GM12864 (cell line): ENCODE measurements around the gene NFASC.

Source experiments
- DNase-seq: peaks from one replicate; pipeline ENCODE4 v3.0.0-alpha.2; 2011; ENCODE audit warnings: low read depth
- H3K4me3 ChIP-seq: 2 replicates; pipeline ENCODE4 v1.5.1; 2011; ENCODE audit warnings: mild to moderate bottlenecking, low read depth, low read length, control low read depth
- TF ChIP-seq, protein P1 (sequence below): IDR thresholded peaks from 2 replicates; pipeline ENCODE4 v1.5.1; 2011; ENCODE audit warnings: low read depth, mild to moderate bottlenecking, moderate library complexity, low read length, control low read depth, inconsistent platforms; ENCODE audit errors: missing control alignments

Gene NFASC

GRCh38 chr1:204923626-204924012 lies 53.0 kb downstream of the NFASC start:
- TF ChIP-seq, protein P1, sequence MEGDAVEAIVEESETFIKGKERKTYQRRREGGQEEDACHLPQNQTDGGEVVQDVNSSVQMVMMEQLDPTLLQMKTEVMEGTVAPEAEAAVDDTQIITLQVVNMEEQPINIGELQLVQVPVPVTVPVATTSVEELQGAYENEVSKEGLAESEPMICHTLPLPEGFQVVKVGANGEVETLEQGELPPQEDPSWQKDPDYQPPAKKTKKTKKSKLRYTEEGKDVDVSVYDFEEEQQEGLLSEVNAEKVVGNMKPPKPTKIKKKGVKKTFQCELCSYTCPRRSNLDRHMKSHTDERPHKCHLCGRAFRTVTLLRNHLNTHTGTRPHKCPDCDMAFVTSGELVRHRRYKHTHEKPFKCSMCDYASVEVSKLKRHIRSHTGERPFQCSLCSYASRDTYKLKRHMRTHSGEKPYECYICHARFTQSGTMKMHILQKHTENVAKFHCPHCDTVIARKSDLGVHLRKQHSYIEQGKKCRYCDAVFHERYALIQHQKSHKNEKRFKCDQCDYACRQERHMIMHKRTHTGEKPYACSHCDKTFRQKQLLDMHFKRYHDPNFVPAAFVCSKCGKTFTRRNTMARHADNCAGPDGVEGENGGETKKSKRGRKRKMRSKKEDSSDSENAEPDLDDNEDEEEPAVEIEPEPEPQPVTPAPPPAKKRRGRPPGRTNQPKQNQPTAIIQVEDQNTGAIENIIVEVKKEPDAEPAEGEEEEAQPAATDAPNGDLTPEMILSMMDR = no peak
- no peak overlapping the region for H3K4me3 ChIP-seq

DNA sequence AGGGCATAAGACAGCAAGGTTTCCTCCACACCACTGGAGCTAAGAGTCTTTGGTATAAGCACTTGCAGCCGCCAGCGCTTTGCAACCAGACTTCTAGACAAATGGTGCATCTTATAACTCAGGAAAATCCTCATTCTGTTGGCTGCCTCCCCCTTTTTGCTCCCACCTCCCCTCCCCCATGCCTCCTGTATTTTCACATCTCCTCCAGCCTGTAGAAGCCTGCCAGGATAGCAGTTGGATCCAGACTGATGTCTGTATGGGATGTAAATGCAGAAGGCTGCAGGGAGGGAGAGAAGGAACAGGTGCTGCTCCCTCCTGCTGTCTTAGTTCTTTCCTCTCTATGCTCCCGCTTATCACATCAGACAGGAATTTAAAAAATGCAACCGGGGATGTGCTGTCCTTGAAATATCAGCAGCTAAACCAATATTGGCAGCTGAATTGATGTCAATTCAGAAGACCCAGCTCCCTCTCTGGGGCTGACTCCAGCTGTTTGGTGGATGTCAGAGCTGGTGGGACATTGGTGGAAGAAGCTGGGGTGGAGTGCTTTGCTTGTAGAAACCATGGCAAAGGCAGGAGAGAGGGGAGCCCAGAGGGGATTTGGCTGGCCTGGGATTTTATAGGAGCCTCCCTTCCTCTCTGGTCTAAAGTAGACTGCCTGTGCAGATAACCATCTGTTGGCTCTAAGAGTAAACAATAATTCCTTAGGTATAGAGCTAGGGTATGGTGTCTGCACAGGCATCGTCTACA lies 53.5 kb downstream of the NFASC start:
- DNase-seq = no peak
- H3K4me3 ChIP-seq = no peak overlapping the region
- TF ChIP-seq, protein P1 = no peak

More at GRCh38 chr1:204923626-204924012, 53.0 kb downstream of the NFASC start:
- no peak for DNase-seq

DNA sequence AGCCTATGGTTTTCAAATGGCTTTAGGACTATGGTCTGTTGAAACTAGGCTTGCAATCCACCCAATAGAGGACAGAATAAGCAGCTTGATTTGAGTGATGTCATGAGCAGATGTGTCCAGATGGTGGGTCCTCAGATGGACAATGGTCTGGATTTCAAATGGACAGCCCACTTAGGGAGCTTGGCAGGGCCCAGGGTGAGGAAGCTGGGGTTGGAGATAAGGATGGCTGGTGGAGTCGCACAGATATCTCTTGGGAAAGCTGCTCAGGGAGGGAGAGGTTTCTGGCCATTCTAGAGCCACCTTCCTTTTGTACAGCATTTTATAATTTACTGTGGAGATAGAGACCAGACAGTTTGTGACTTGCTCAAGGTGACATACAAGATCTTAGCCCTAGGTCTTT lies 55.0 kb downstream of the NFASC start:
- H3K4me3 ChIP-seq = no peak overlapping the region
- no peak for DNase-seq
- TF ChIP-seq, protein P1 = no peak

DNA sequence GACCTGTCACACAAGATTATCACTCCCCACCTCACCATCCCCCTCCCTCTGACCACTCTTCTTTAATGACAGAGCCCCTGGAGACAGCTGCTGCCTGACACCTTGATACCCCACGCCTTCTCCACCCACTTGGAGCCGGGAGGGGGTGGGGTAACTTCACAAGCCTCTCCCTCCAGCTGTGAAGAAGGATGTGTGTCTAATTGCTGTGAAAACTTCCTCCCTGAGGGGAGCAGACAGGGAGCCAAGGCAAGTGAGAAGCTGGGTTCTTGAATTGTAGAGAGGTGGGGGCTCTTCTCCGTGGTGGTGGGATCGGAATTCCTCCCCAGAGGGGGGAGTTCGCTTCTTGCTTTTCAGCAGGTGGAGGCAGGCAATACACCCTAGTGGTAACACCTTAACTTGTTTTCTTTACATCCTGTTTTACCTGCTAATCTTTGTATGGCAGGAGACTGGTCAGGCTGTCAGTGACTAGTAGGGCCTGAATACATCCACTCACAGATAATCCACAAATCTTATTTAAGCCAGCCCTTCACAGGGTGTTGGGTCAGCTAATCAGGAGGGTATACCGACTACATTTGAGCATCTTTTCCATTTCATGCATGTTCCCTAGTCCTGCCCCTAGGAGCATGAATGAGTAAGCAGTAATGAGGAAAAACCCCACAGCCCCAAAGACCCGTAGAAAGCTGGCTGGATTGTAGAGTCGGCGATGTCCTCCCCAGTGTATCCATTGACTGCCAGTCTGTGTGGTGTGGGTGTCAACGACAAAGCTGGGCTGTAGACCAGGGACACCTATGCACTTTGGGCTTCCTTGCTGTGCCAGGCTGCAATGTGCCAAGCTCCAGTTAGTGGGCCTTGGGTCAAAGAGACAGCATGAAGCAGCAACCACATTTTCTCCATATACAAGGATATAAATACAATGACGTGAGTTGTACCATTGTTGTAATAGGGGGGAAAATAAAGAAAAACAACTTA lies 57.3 kb downstream of the NFASC start:
- H3K4me3 ChIP-seq = no peak overlapping the region
- no peak for DNase-seq
- TF ChIP-seq, protein P1 = no peak

GRCh38 chr1:204928671-204929486 lies 58.2 kb downstream of the NFASC start:
- TF ChIP-seq, protein P1 = no peak

DNA sequence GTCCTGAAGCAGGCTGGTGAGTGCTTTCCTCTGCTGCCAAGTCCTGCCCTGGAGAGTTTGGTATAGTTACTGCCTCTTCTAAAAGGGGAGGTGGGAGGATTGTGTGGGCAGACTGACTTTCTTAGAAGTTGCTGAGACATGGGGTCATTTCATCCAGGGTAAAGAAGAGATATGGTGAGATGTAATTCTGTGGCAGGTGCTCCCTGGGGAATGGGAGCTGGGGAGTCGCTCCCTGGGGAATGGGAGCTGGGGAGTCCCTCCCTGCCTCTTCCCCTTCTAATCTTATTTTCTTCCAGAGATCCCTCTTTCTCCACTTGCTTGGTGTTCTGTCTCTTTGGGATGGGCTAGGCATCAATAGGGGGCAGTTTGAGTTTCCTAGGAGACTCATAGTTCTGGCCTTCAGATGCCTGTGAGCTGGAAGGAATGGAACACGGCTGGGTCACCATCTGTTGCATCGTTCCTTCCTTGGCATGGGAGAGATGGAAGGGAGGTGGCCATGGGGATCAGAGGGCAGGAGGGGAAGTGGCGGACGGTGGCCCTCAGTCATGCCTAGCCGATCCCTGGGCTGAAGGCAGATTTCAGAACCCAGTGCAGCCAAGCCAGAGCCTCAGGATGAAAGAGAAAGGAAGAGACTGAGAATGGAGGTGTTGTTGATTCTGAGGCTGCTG lies 59.0 kb downstream of the NFASC start:
- no peak overlapping the region for H3K4me3 ChIP-seq
- TF ChIP-seq, protein P1 = no peak
- no peak for DNase-seq

More at GRCh38 chr1:204928671-204929486, 58.2 kb downstream of the NFASC start:
- no peak for DNase-seq
- H3K4me3 ChIP-seq = no peak overlapping the region
